Breast epithelium (tissue), 3 donors: ENCODE results near the gene ERG28.

ENCODE experiments used
- CTCF ChIP-seq, 3 donors: fragments of 450-650 bp; IDR thresholded peaks; one replicate each; pipeline ENCODE4 v1.5.1; 2016 to 2017; ENCODE audit warnings: antibody characterized with exemption in 3 of 3, mild to moderate bottlenecking in 3 of 3, moderate library complexity in 3 of 3
- POLR2A ChIP-seq: fragments of 450-650 bp; IDR thresholded peaks from one replicate; pipeline ENCODE4 v1.6.1; 2016; ENCODE audit warnings: antibody characterized with exemption, mild to moderate bottlenecking, moderate library complexity

GRCh38 chr14:75702122-75702521 lies 41.4 kb upstream of the ERG28 start:
- TF ChIP-seq CTCF (IDR thresholded peaks at IDR 0.05), result no peak
- no peak for TF ChIP-seq POLR2A
